GM15510 (cell line): Measurements from ENCODE around the gene C16orf74.
A peak's percentile ranks its signal among the peaks of the same experiment; 100 is the strongest.

ENCODE experiments used
- POLR2A ChIP-seq: IDR thresholded peaks from 3 replicates; pipeline ENCODE4 v1.6.1; 2011; ENCODE audit warnings: borderline replicate concordance; ENCODE audit not compliant: insufficient read length; ENCODE audit errors: extremely low read depth

Gene C16orf74

GRCh38 chr16:85750827-85751697 is at the start of gene C16orf74:
TSS of gene C16orf74 (minus strand) at chr16:85751096. CDS start at chr16:85735217, 15,879 bp downstream.
- TF ChIP-seq POLR2A = peak; percentile 18

- TF ChIP-seq POLR2A = no peak
These were observed 49.4 kb upstream of the C16orf74 start for GRCh38 chr16:85800321-85800669.

- peak; percentile 96 for TF ChIP-seq POLR2A
These were observed 48.8 kb upstream of the C16orf74 start, which contains the start of the genes COX4I1 and EMC8 for GRCh38 chr16:85799497-85800320. TSS of gene COX4I1 (plus strand) at chr16:85799695. CDS start at chr16:85801206, 1,511 bp downstream. TSS of gene EMC8 (minus strand) at chr16:85799544. CDS start at chr16:85799295, 249 bp downstream.

- TF ChIP-seq POLR2A = no peak
These were observed 48.1 kb upstream of the C16orf74 start for GRCh38 chr16:85798901-85799496.

- TF ChIP-seq POLR2A = no peak
These were observed 47.4 kb upstream of the C16orf74 start for GRCh38 chr16:85798283-85798776.

- TF ChIP-seq POLR2A = no peak
These were observed 45.7 kb upstream of the C16orf74 start for GRCh38 chr16:85796599-85796998.

- TF ChIP-seq POLR2A = no peak
These were observed 45.3 kb upstream of the C16orf74 start for GRCh38 chr16:85796152-85796551.

- no peak for TF ChIP-seq POLR2A
These were observed 43.8 kb upstream of the C16orf74 start for GRCh38 chr16:85794696-85795095.

- TF ChIP-seq POLR2A = no peak
These were observed 42.9 kb upstream of the C16orf74 start for GRCh38 chr16:85793662-85794298.

GRCh38 chr16:85789773-85790172 is 38.9 kb upstream of the C16orf74 start:
- TF ChIP-seq POLR2A = no peak

- TF ChIP-seq POLR2A = no peak
These were observed 37.9 kb upstream of the C16orf74 start for GRCh38 chr16:85788819-85789218.

GRCh38 chr16:85785927-85786326 is 35.0 kb upstream of the C16orf74 start:
- no peak for TF ChIP-seq POLR2A

GRCh38 chr16:85784813-85785212 is 33.9 kb upstream of the C16orf74 start:
- TF ChIP-seq POLR2A = no peak

GRCh38 chr16:85783441-85783840 is 32.5 kb upstream of the C16orf74 start:
- no peak for TF ChIP-seq POLR2A
